OCI-LY7 (cell line): Measurements from ENCODE around the gene BEST3.

Source experiments
- CTCF ChIP-seq: fragments of 200-600 bp; sonication (generic); conservative IDR thresholded peaks from 2 replicates; pipeline ENCODE4 v1.5.1; 2014; ENCODE audit warnings: mild to moderate bottlenecking, antibody characterized with exemption, low read length, moderate library complexity, mixed read lengths
- EZH2phosphoT487 ChIP-seq: fragments of 200-600 bp; sonication (generic); IDR thresholded peaks from 2 replicates; pipeline ENCODE4 v1.6.1; 2018; ENCODE audit warnings: low read depth, borderline replicate concordance, mild to moderate bottlenecking, mixed run types, antibody characterized with exemption, low read length, moderate library complexity, mixed read lengths

GRCh38 chr12:69616025-69616424, 83.1 kb downstream of the BEST3 start:
- TF ChIP-seq CTCF (no peak), EZH2phosphoT487 (no peak)
